K562 (cell line): ENCODE measurements around the gene RRAGB. TPM values are rescaled to one million over a fixed set of nuclear protein-coding genes. Genes with fewer than 3 reads are reported as not detected.

Experiments
- ATAC-seq: fragments of 200-7000 bp; cut with Tn5 transposase; 3 replicates; pipeline ENCODE4 v1.9.1; 2020; ENCODE audit warnings: moderate library complexity
- BruUV-seq: library from RNA; stranded (reverse); fragments of 400-500 nt; replicated peaks from 2 replicates; lab custom pipeline; 2021; lab: Mats Ljungman, UMichigan
- CTCF ChIA-PET: fragments of 300-600 bp; formaldehyde crosslinking; extraction: SDS; loops from one replicate; lab custom pipeline; 2021; ENCODE audit warnings: low intra/inter-chr PET ratio; lab: Yijun Ruan, JAX
- POLR2A ChIA-PET: fragments of 300-600, 350-650 bp; sonication (Branson Sonifier 250); formaldehyde crosslinking; extraction: SDS; loops from one replicate; lab custom pipeline; 2021; ENCODE audit warnings: antibody characterized with exemption, inconsistent platforms; lab: Yijun Ruan, JAX
- DNase-seq, 4 experiments: peaks; one replicate each; pipeline versions ENCODE4 v3.0.0 to v3.0.0-alpha.2; 2011 to 2018; ENCODE audit warnings: low spot score in 3 of 4, mixed read lengths in 3 of 4; ENCODE audit errors: extremely low read depth in 1 of 4
- FAIRE-seq: peaks from 2 replicates; lab custom pipeline; 2011; peaks lifted over from hg19 to GRCh38; lab: Jason Lieb, UNC
- H2AFZ ChIP-seq: 2 replicates; pipeline ENCODE4 v1.6.0; 2011; ENCODE audit warnings: low read depth, low read length, control low read depth, inconsistent platforms
- H3K27ac ChIP-seq: fragments of 200-600 bp; 3 replicates; pipeline ENCODE4 v1.8.0; 2011; ENCODE audit warnings: low read depth, mild to moderate bottlenecking, control low read depth, inconsistent platforms, low read length, moderate library complexity, mixed read lengths; ENCODE audit errors: extremely low read depth
- H3K27me3 ChIP-seq, 2 experiments: fragments of 300-600 bp in 1 of 2; 2 replicates in 1 of 2; 3 replicates in 1 of 2; pipeline versions ENCODE4 v1.6.0 to v1.8.0; 2011; ENCODE audit warnings: inconsistent platforms in 2 of 2, low read length in 2 of 2, mild to moderate bottlenecking in 1 of 2, mixed read lengths in 1 of 2, moderate library complexity in 1 of 2; ENCODE audit not compliant: control insufficient read depth in 2 of 2, insufficient read depth in 2 of 2
- H3K36me3 ChIP-seq: fragments of 300-600 bp; 3 replicates; pipeline ENCODE4 v1.8.0; 2011; ENCODE audit warnings: mild to moderate bottlenecking, low read length, inconsistent platforms; ENCODE audit not compliant: control insufficient read depth, insufficient read depth
- H3K4me1 ChIP-seq, 2 experiments: fragments of 200-600 bp in 1 of 2; replicated peaks in 1 of 2; 2 replicates in 1 of 2; 3 replicates in 1 of 2; pipeline versions ENCODE4 v1.5.1 to v1.8.0; 2011; ENCODE audit warnings: inconsistent platforms in 2 of 2, low read length in 2 of 2, mild to moderate bottlenecking in 1 of 2, mixed read lengths in 1 of 2, moderate library complexity in 1 of 2; ENCODE audit not compliant: control insufficient read depth in 2 of 2, insufficient read depth in 2 of 2
- H3K4me2 ChIP-seq: 2 replicates; pipeline ENCODE4 v1.6.1; 2011; ENCODE audit warnings: low read length, control low read depth, inconsistent platforms, mixed read lengths; ENCODE audit not compliant: insufficient read depth
- H3K4me3 ChIP-seq: fragments of 200-600 bp; sonication (generic), shearing (Covaris generic); 2 replicates; pipeline ENCODE4 v1.5.1; 2016; ENCODE audit warnings: control low read depth, inconsistent platforms
- H3K79me2 ChIP-seq: fragments of 200-600 bp; 3 replicates; pipeline ENCODE4 v1.8.0; 2011; ENCODE audit warnings: low read length, inconsistent platforms; ENCODE audit not compliant: control insufficient read depth, insufficient read depth
- H3K9ac ChIP-seq, 2 experiments: 2 replicates each; pipeline versions ENCODE4 v1.6.0 to v1.6.1; 2011; ENCODE audit warnings: low read depth in 2 of 2, low read length in 2 of 2, control low read depth in 1 of 2, inconsistent platforms in 1 of 2, mild to moderate bottlenecking in 1 of 2, mixed read lengths in 1 of 2; ENCODE audit not compliant: insufficient read depth in 1 of 2
- H3K9me1 ChIP-seq: one replicate; pipeline ENCODE4 v1.6.0; 2011; ENCODE audit warnings: inconsistent platforms, mild to moderate bottlenecking, low read length, moderate library complexity; ENCODE audit not compliant: control insufficient read depth, insufficient read depth
- H3K9me3 ChIP-seq: replicated peaks from 2 replicates; pipeline ENCODE4 v1.5.1; 2011; ENCODE audit warnings: low read depth, low read length, inconsistent platforms; ENCODE audit not compliant: control insufficient read depth, insufficient read depth
- H4K20me1 ChIP-seq: replicated peaks from 2 replicates; pipeline ENCODE4 v1.6.1; 2011; ENCODE audit warnings: low read length, inconsistent platforms, mixed read lengths; ENCODE audit not compliant: control insufficient read depth, insufficient read depth
- RB1 ChIP-seq: fragments of 450-650 bp; IDR thresholded peaks from 2 replicates; pipeline ENCODE4 v1.6.1; 2017; ENCODE audit warnings: low read depth, mild to moderate bottlenecking
- TAF7 ChIP-seq: fragments of 450-650 bp; IDR thresholded peaks from 2 replicates; pipeline ENCODE4 v1.6.1; 2016; ENCODE audit warnings: missing genetic modification characterization, missing compliant biosample characterization
- ZNF263 ChIP-seq: sonication (generic); formaldehyde crosslinking; IDR thresholded peaks from 2 replicates; pipeline ENCODE4 v1.8.0; 2022; ENCODE audit warnings: mild to moderate bottlenecking, missing genetic modification reagents, borderline replicate concordance
- ZNF584 ChIP-seq: fragments of 200-800 bp; sonication (Bioruptor generic); IDR thresholded peaks from 2 replicates; pipeline ENCODE4 v1.6.1; 2016; ENCODE audit warnings: low read depth, mild to moderate bottlenecking, missing genetic modification characterization, missing compliant biosample characterization
- WGBS: fragments of 100-300 bp; shearing (Covaris generic); methylation state at CpG from one replicate; pipeline ENCODE4 v1.1.6; 2016; ENCODE audit warnings: low coverage, mixed read lengths; ENCODE audit not compliant: insufficient coverage; ENCODE audit errors: missing lambda C conversion rate; 5-methylcytosine and 5-hydroxymethylcytosine counted together
- in situ Hi-C: fragments of 300-500 bp; cut with MboI; formaldehyde crosslinking; loops from 4 replicates; pipeline ENCODE4 v1.15.0; 2018; ENCODE audit warnings: inconsistent platforms, mixed read lengths
- intact Hi-C: fragments of 100-400 bp; cut with micrococcal nuclease; formaldehyde crosslinking; loops from 2 replicates; pipeline ENCODE4 v1.14.2; 2022
- polyA plus RNA-seq, 8 experiments: library from polyadenylated mRNA; depleted of rRNA in 4 of 8; stranded (reverse) in 5 of 8; unstranded in 3 of 8; fragments of >200 nt; fragmentation: Nextera tagmentation in 2 of 8; fragmentation: Illumina TruSeq in 1 of 8; extraction: Ambion mirVana in 2 of 8; extraction: Trizol in 1 of 8; gene quantifications; 2 replicates each; pipeline versions ENCODE4 v1.2.1 to v1.2.3, GENCODE V29; 2011 to 2014; ENCODE audit warnings: inconsistent platforms in 1 of 8, missing spikeins in 1 of 8
- total RNA-seq, 7 experiments: library from RNA; depleted of rRNA in 6 of 7; stranded (reverse); fragments of >200 nt in 6 of 7; fragmentation: Illumina TruSeq in 2 of 7; extraction: Trizol in 2 of 7; gene quantifications; 2 replicates each; pipeline versions ENCODE4 v1.2.1 to v1.2.3, GENCODE V29; 2011 to 2021; ENCODE audit warnings: low replicate concordance in 1 of 7
- TF ChIP-seq, protein P1 (sequence below): fragments of 250-450 bp; sonication (Bioruptor Pico); IDR thresholded peaks from 2 replicates; pipeline ENCODE4 v1.4.0; 2020; ENCODE audit warnings: borderline replicate concordance

Gene RRAGB
- total and polyA plus RNA-seq, 9 of the 15 experiments (the other 6 are each of a cell fraction or from before 2014, with no cell fraction given) = 5.6 to 15.6 (median 9.1) TPM

- no peak for TF ChIP-seq RB1
- TF ChIP-seq, all 486 proteins: peak for 0
Measured at GRCh38 chrX:55787063-55787462, 69.5 kb downstream of the RRAGB start (continued).

GRCh38 chrX:55787727-55788126, 70.2 kb downstream of the RRAGB start:
- no peaks in the 10 kb centered on the region for H3K9me3 ChIP-seq

More at GRCh38 chrX:55787727-55788126, 70.2 kb downstream of the RRAGB start:
- H3K27ac ChIP-seq = no peak overlapping the region
- WGBS = 8% methylated on average over 2 of the region's 2 CpGs
- BruUV-seq = no TSS peak
- no peaks in the 10 kb centered on the region for H3K27me3 ChIP-seq
- no peaks in the 10 kb centered on the region for H4K20me1 ChIP-seq
- in situ Hi-C loops (no loop called here), intact Hi-C loops (no loop called here)
- CTCF ChIA-PET = no interaction called here
- H3K4me1 ChIP-seq = no peaks in the 10 kb centered on the region
- H3K9ac ChIP-seq = no peak overlapping the region
- H3K4me2 ChIP-seq = no peak overlapping the region
- no peaks in the 10 kb centered on the region for H3K79me2 ChIP-seq
- ATAC-seq (no peak), DNase-seq (no peak), FAIRE-seq (no peak)
- POLR2A ChIA-PET = no interaction called here
- TF ChIP-seq, protein P1, sequence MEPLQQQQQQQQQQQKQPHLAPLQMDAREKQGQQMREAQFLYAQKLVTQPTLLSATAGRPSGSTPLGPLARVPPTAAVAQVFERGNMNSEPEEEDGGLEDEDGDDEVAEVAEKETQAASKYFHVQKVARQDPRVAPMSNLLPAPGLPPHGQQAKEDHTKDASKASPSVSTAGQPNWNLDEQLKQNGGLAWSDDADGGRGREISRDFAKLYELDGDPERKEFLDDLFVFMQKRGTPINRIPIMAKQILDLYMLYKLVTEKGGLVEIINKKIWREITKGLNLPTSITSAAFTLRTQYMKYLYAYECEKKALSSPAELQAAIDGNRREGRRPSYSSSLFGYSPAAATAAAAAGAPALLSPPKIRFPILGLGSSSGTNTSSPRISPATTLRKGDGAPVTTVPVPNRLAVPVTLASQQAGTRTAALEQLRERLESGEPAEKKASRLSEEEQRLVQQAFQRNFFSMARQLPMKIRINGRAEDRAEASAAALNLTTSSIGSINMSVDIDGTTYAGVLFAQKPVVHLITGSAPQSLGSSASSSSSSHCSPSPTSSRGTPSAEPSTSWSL (CRISPR knock-in tag) = no peak
- TF ChIP-seq ZNF584 = no peak
- TF ChIP-seq ZNF263 (CRISPR knock-in tag) = no peak
- no peak for TF ChIP-seq TAF7 (tag)
- no peak overlapping the region for H3K4me3 ChIP-seq
- H3K36me3 ChIP-seq = no peaks in the 10 kb centered on the region
- no peak overlapping the region for H2AFZ ChIP-seq
- no peaks in the 10 kb centered on the region for H3K9me1 ChIP-seq
